Ovary (tissue), 9 donors: Measurements from ENCODE around the gene C2orf92. TPM values are rescaled to one million over a fixed set of nuclear protein-coding genes. Genes with fewer than 3 reads are reported as not detected.

ENCODE experiments used
- DNase-seq, 5 donors: peaks; one replicate each; pipeline ENCODE4 v3.0.0-alpha.2; 2019 to 2020
- H3K27ac ChIP-seq, 2 donors: fragments of 200-600 bp; one replicate each; pipeline versions ENCODE4 v1.5.1 to v1.8.0; 2019 to 2022
- H3K27me3 ChIP-seq: fragments of 200-600 bp; one replicate; pipeline ENCODE4 v1.8.0; 2022
- H3K36me3 ChIP-seq: fragments of 200-600 bp; sonication (generic); one replicate; pipeline ENCODE4 v1.5.1; 2019
- H3K4me1 ChIP-seq: one replicate; pipeline ENCODE4 v1.8.1; 2013; ENCODE audit warnings: mild to moderate bottlenecking, moderate library complexity; ENCODE audit not compliant: insufficient read depth
- H3K4me3 ChIP-seq: fragments of 200-600 bp; sonication (generic); one replicate; pipeline ENCODE4 v1.5.1; 2017
- H3K9me3 ChIP-seq, 2 donors: fragments of 200-600 bp in 1 of 2; sonication (generic) in 1 of 2; one replicate each; pipeline versions ENCODE4 v1.5.1 to v1.8.1; 2013 to 2019; ENCODE audit warnings: mild to moderate bottlenecking in 1 of 2, moderate library complexity in 1 of 2
- CTCF ChIP-seq, 3 donors: fragments of 450-650 bp in 2 of 3; fragments of 200-600 bp in 1 of 3; IDR thresholded peaks; one replicate each; pipeline versions ENCODE4 v1.5.1 to v1.8.0; 2016 to 2022; ENCODE audit warnings: antibody characterized with exemption in 3 of 3, mild to moderate bottlenecking in 1 of 3
- EP300 ChIP-seq: sonication (generic); formaldehyde crosslinking; IDR thresholded peaks from one replicate; pipeline ENCODE4 v1.6.1; 2017; ENCODE audit warnings: antibody characterized with exemption
- POLR2A ChIP-seq: fragments of 450-650 bp; IDR thresholded peaks from one replicate; pipeline ENCODE4 v1.6.1; 2017; ENCODE audit warnings: antibody characterized with exemption, mild to moderate bottlenecking, moderate library complexity
- WGBS, 3 donors: extraction: QIAGEN DNeasy Blood & Tissue Kit in 1 of 3; methylation state at CpG; one replicate each; pipeline versions ENCODE4 v1.1.5 to v1.1.7; 2013 to 2017; 5-methylcytosine and 5-hydroxymethylcytosine counted together
- intact Hi-C, 4 donors: fragments of 100-400 bp; cut with DNase I; formaldehyde crosslinking; loops; one replicate each; pipeline versions ENCODE4 v1.11.0 to v1.15.1; 2022 to 2023
- polyA plus RNA-seq, 2 donors: library from polyadenylated mRNA; stranded (reverse); fragments of 200-250 nt in 1 of 2; fragments of 350-450 nt in 1 of 2; fragmentation: Illumina TruSeq in 1 of 2; extraction: RNeasy Lipid Tissue Mini Kit (QIAGEN cat#74804) in 1 of 2; gene quantifications; one replicate each; pipeline ENCODE4 v1.2.3, GENCODE V29; 2013 to 2014
- total RNA-seq, 7 donors: library from RNA; depleted of rRNA in 2 of 7; stranded (reverse); fragments of >200 nt in 2 of 7; fragmentation: NEBNext Ultra II Directional in 3 of 7; extraction: Animal tissue kit (Norgen Biotek cat#: 25700) in 3 of 7; gene quantifications; one replicate each; pipeline versions ENCODE4 v1.1.0 to v1.2.4, GENCODE V29; 2016 to 2023
- donor health status: DM: no; HTN: no; CAD: no; lungs with moderate emphysema.
- donor health status: DM: no; HTN: no; CAD: no.
- donor health status: Bipolar disorder and iron deficiency.
- donor health status: DM: yes; HTN: yes; CAD: no.
- donor health status: DM: no; HTN: no; CAD: no.
- donor health status: DM: yes; HTN: yes; CAD: no.

The C2orf92 gene
- total and polyA plus RNA-seq, 9 donors = 2.3 to 17.5 (median 4.0) TPM

GRCh38 chr2:97673915-97674283 lies 4.4 kb downstream of the C2orf92 start:
- no peak for DNase-seq
- TF ChIP-seq CTCF (IDR thresholded peaks at IDR 0.05) = no peak
- TF ChIP-seq EP300 = no peak
- TF ChIP-seq POLR2A = no peak
- H3K36me3 ChIP-seq = no peaks in the 10 kb centered on the region
- intact Hi-C loops = no loop called here
- no peaks in the 10 kb centered on the region for H3K4me1 ChIP-seq
- H3K4me3 ChIP-seq = no peak overlapping the region
- no peaks in the 10 kb centered on the region for H3K9me3 ChIP-seq
- no peak overlapping the region for H3K27ac ChIP-seq
- no peaks in the 10 kb centered on the region for H3K27me3 ChIP-seq
- WGBS, 3 donors = 56 to 62% (median 61%) methylated on average over 8 of the region's 8 CpGs

DNA sequence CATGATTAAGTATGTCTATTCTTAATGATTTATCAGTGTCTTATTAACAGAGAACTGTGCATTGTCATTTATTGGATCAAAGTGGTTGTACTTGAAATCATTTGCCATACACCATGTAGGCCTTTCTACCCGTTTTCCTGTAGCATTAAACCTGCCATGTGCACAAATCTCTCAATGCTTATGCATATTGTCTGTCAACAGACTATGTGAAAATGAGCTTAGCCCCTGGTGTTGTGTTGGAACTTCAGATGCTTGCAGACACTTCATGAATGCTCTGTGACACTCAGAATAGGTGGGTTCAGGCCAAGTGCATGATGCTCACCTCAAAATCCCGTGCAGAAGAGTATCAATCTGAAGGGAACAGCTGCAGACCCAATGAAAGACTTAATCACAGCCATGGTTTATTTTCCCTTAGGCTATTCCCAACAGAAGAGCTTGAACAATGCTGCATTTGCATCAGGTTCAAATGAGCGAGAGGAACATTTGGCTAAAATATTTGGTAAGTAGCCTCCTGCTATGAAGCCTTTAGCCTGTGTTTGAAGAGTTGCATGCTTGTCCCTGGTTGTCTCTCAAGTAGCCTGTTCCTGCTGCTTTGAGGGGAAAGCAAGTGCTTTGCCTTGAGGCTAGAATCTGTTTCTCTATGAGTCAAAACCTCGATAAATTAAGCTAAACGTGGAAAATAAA lies 6.1 kb downstream of the C2orf92 start:
- no peaks in the 10 kb centered on the region for H3K9me3 ChIP-seq
- H3K27ac ChIP-seq = no peak overlapping the region
- no peaks in the 10 kb centered on the region for H3K4me1 ChIP-seq
- TF ChIP-seq CTCF (IDR thresholded peaks at IDR 0.05) (no peak), EP300 (no peak), POLR2A (no peak)
- no peak overlapping the region for H3K4me3 ChIP-seq
- no peak for DNase-seq
- intact Hi-C loops = no loop called here
- no peaks in the 10 kb centered on the region for H3K36me3 ChIP-seq
- 80 to 87% (median 80%) methylated on average over 5 of the region's 5 CpGs for WGBS, 3 donors
- H3K27me3 ChIP-seq = no peaks in the 10 kb centered on the region

DNA sequence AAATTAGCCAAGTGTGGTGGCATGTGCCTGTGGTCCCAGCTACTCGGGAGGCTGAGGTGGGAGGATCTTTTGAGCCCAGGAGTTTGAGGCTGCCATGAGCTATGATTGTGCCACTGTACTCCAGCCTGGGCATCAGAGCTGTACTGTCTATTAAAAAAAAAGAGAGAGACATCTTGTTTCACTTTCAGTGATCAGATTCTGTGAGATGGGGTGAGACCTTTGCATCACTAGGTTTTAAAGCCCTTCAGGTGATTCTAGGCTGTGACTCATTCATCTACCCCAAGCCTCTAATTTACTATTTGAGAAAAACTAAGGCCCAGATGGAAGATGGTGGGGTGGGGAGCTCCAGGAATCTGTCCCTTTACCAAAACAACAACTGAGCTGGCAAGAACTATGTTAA lies 7.1 kb downstream of the C2orf92 start:
- Histone ChIP-seq H3K9me3 (no peaks in the 10 kb centered on the region), H3K27ac (no peak overlapping the region), H3K4me3 (no peak overlapping the region), H3K27me3 (no peaks in the 10 kb centered on the region), H3K36me3 (no peaks in the 10 kb centered on the region), H3K4me1 (no peaks in the 10 kb centered on the region)
- intact Hi-C loops = no loop called here
- whole genome bisulfite sequencing, 3 donors = 96 to 100% (median 96%) methylated on average over 1 of the region's 1 CpG
- no peak for TF ChIP-seq EP300
- TF ChIP-seq CTCF (IDR thresholded peaks at IDR 0.05) = no peak
- no peak for TF ChIP-seq POLR2A
- DNase-seq = no peak

DNA sequence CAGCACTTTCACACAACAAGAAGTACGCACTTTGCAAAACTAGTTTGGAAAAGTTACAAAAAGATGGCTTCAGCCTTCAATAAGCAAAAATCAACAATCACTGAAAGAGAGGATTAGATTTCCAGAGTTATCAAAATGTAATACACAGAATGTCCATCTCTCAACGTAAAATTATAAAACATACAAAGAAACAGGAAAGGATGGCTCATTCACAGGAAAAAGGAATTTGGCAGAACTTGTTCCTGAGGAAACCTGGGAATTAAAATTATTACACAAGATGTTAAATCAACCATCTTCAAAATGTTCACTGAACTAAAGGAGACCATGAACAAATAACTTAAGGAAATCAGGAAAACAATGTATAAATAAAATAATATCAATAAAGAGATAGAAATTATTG lies 8.0 kb downstream of the C2orf92 start:
- no peak for DNase-seq
- no peak for TF ChIP-seq CTCF (IDR thresholded peaks at IDR 0.05)
- TF ChIP-seq POLR2A = no peak
- no peak for TF ChIP-seq EP300
- Histone ChIP-seq H3K36me3 (no peaks in the 10 kb centered on the region), H3K4me3 (no peak overlapping the region), H3K27me3 (no peaks in the 10 kb centered on the region), H3K9me3 (no peaks in the 10 kb centered on the region), H3K4me1 (no peaks in the 10 kb centered on the region), H3K27ac (no peak overlapping the region)
- WGBS, 3 donors = 90 to 91% (median 90%) methylated on average over 2 of the region's 2 CpGs
- intact Hi-C loops = no loop called here
